GM12878 (cell line): ENCODE measurements around the gene SLC6A16. TPM values are rescaled to one million over a fixed set of nuclear protein-coding genes. Genes with fewer than 3 reads are reported as not detected.

Source experiments
- ATAC-seq: fragments of 200-7000 bp; cut with Tn5 transposase; 3 replicates; pipeline ENCODE4 v1.9.1; 2020; ENCODE audit warnings: mild to moderate bottlenecking, moderate library complexity
- BruUV-seq: library from RNA; stranded (reverse); fragments of 400-500 nt; replicated peaks from 2 replicates; lab custom pipeline; 2021; lab: Mats Ljungman, UMichigan
- CTCF ChIA-PET: fragments of 300-600 bp; sonication (Branson Sonifier 250); formaldehyde crosslinking; extraction: SDS; loops from one replicate; lab custom pipeline; 2021; ENCODE audit warnings: inconsistent platforms; lab: Yijun Ruan, JAX
- POLR2A ChIA-PET: fragments of 350-600 bp; formaldehyde crosslinking; extraction: SDS; loops from one replicate; lab custom pipeline; 2021; ENCODE audit warnings: inconsistent platforms; lab: Charles Lee
- RAD21 ChIA-PET: fragments of 300-600 bp; sonication (Branson Sonifier 250); formaldehyde crosslinking; loops from one replicate; lab custom pipeline; 2023; ENCODE audit warnings: antibody characterized with exemption; ENCODE audit not compliant: unreplicated experiment; lab: Charles Lee
- SMC1A ChIA-PET: fragments of 300-600 bp; sonication (Branson Sonifier 250); formaldehyde crosslinking; loops from one replicate; lab custom pipeline; 2023; ENCODE audit not compliant: unreplicated experiment, uncharacterized antibody; lab: Charles Lee
- DNase-seq: peaks from one replicate; pipeline ENCODE4 v3.0.0-alpha.2; 2011; ENCODE audit warnings: low read depth, low spot score
- FAIRE-seq: peaks from 3 replicates; lab custom pipeline; 2011; peaks lifted over from hg19 to GRCh38; lab: Jason Lieb, UNC
- H2AFZ ChIP-seq: 2 replicates; pipeline ENCODE4 v1.6.0; 2011; ENCODE audit warnings: low read depth, low read length, control low read depth; ENCODE audit not compliant: control insufficient read depth
- H3K27ac ChIP-seq: 2 replicates; pipeline ENCODE4 v1.5.1; 2011; ENCODE audit warnings: control low read depth; ENCODE audit not compliant: control insufficient read depth, insufficient read depth
- H3K27me3 ChIP-seq, 2 experiments: replicated peaks in 1 of 2; 2 replicates each; pipeline versions ENCODE4 v1.6.0 to v1.6.1; 2011; ENCODE audit warnings: low read length in 1 of 2; ENCODE audit not compliant: control insufficient read depth in 2 of 2, insufficient read depth in 2 of 2
- H3K36me3 ChIP-seq, 2 experiments: 2 replicates each; pipeline ENCODE4 v1.5.1; 2011; ENCODE audit warnings: low read length in 1 of 2; ENCODE audit not compliant: control insufficient read depth in 2 of 2, insufficient read depth in 2 of 2
- H3K4me1 ChIP-seq: 2 replicates; pipeline ENCODE4 v1.6.1; 2011; ENCODE audit warnings: mild to moderate bottlenecking, low read length, moderate library complexity, mixed read lengths; ENCODE audit not compliant: control insufficient read depth, insufficient read depth
- H3K4me2 ChIP-seq: 2 replicates; pipeline ENCODE4 v1.6.0; 2011; ENCODE audit warnings: control low read depth; ENCODE audit not compliant: control insufficient read depth, insufficient read depth
- H3K4me3 ChIP-seq: fragments of 200-600 bp; sonication (generic); 2 replicates; pipeline ENCODE4 v1.5.1; 2016
- H3K79me2 ChIP-seq: 2 replicates; pipeline ENCODE4 v1.6.0; 2011; ENCODE audit warnings: low read length; ENCODE audit not compliant: control insufficient read depth, insufficient read depth
- H3K9ac ChIP-seq: 2 replicates; pipeline ENCODE4 v1.8.0; 2011; ENCODE audit warnings: low read length, control low read depth, mixed read lengths; ENCODE audit not compliant: control insufficient read depth, insufficient read depth
- H3K9me3 ChIP-seq: replicated peaks from 3 replicates; pipeline ENCODE4 v1.5.1; 2011; ENCODE audit warnings: mild to moderate bottlenecking, low read length; ENCODE audit not compliant: control insufficient read depth, insufficient read depth
- H4K20me1 ChIP-seq: 2 replicates; pipeline ENCODE4 v1.6.0; 2011; ENCODE audit not compliant: control insufficient read depth, insufficient read depth
- KLF5 ChIP-seq: fragments of 450-650 bp; IDR thresholded peaks from 2 replicates; pipeline ENCODE4 v1.6.1; 2014; ENCODE audit warnings: mild to moderate bottlenecking; ENCODE audit not compliant: partially characterized antibody
- PML ChIP-seq: IDR thresholded peaks from 2 replicates; pipeline ENCODE4 v1.6.1; 2012; ENCODE audit warnings: low read length, inconsistent platforms
- ZBTB40 ChIP-seq: fragments of 450-650 bp; IDR thresholded peaks from 2 replicates; pipeline ENCODE4 v1.6.1; 2016; ENCODE audit warnings: mild to moderate bottlenecking, moderate library complexity, borderline replicate concordance
- WGBS: methylation state at CpG from one replicate; pipeline ENCODE4 v1.1.6; 2016; ENCODE audit warnings: low lambda C conversion rate; ENCODE audit not compliant: insufficient replicate concordance, insufficient coverage; ENCODE audit errors: missing lambda C conversion rate; 5-methylcytosine and 5-hydroxymethylcytosine counted together
- in situ Hi-C: fragments of 300-500 bp; cut with MboI; formaldehyde crosslinking; loops from 9 replicates; pipeline ENCODE4 v1.14.3; 2018; ENCODE audit warnings: mixed read lengths
- intact Hi-C: fragments of 100-400 bp; cut with micrococcal nuclease; formaldehyde crosslinking; loops from one replicate; pipeline ENCODE4 v1.14.2; 2022; ENCODE audit not compliant: unreplicated experiment
- polyA plus RNA-seq, 11 experiments: library from polyadenylated mRNA; depleted of rRNA in 4 of 11; unstranded in 6 of 11; stranded (reverse) in 5 of 11; fragments of >200 nt; fragmentation: Nextera tagmentation in 4 of 11; fragmentation: Illumina TruSeq in 1 of 11; extraction: Ambion mirVana in 4 of 11; extraction: Trizol in 1 of 11; gene quantifications; 1 replicate in 1 of 11; 2 replicates in 10 of 11; pipeline versions ENCODE4 v1.2.1 to v1.2.3, GENCODE V29; 2011 to 2016; ENCODE audit warnings: inconsistent platforms in 2 of 11, missing spikeins in 2 of 11, low read depth in 1 of 11
- total RNA-seq, 4 experiments: library from RNA; depleted of rRNA in 3 of 4; stranded (reverse); fragments of >200 nt in 3 of 4; fragmentation: Illumina TruSeq in 1 of 4; extraction: Trizol in 1 of 4; gene quantifications; 2 replicates each; pipeline versions ENCODE4 v1.2.1 to v1.2.3, GENCODE V29; 2013 to 2021

SLC6A16 gene
- total and polyA plus RNA-seq, 10 of the 15 experiments (the other 5 are each of a cell fraction or from before 2014, with no cell fraction given) = 0.23 to 3.2 (median 0.54) TPM

- H4K20me1 ChIP-seq = no peaks in the 10 kb centered on the region
- RAD21 ChIA-PET = interaction anchor here (0.7 to 2.8 kb wide), 9 partner anchors 10 to 128 kb away, joined by 3 to 15 read pairs (median 5); no protein-coding TSS in a partner anchor
- H3K9me3 ChIP-seq = no peaks in the 10 kb centered on the region
- intact Hi-C loops = loop anchor here (1.0 kb wide), 1 partner anchor 102 kb away; no protein-coding TSS in a partner anchor
- H3K79me2 ChIP-seq = peaks cover 24% of the 10 kb centered on the region
- POLR2A ChIA-PET = interaction anchor here (0.6 to 3.0 kb wide), 8 partner anchors 7 to 111 kb away, joined by 3 to 44 read pairs (median 6); partner anchors contain the start of gene PIH1D1
- H3K27ac ChIP-seq = no peak overlapping the region
- 91% methylated on average over 11 of the region's 11 CpGs for WGBS
- 0 out of 2 replicates have a peak, but pooled peaks have one; percentile 12 for TF ChIP-seq ZBTB40
- no peak for TF ChIP-seq KLF5
- peak; percentile 15; the same call in 1 of the 2 replicates for TF ChIP-seq PML
- TF ChIP-seq, all 136 proteins: peak for 2
- Histone ChIP-seq H3K27me3 (no peaks in the 10 kb centered on the region), H2AFZ (no peak overlapping the region), H3K4me2 (no peak overlapping the region), H3K4me1 (peaks cover 27% of the 10 kb centered on the region), H3K9ac (no peak overlapping the region), H3K36me3 (peaks cover 0 to 3% of the 10 kb centered on the region in 2 experiments; a peak in 1 of 4 replicates), H3K4me3 (no peak overlapping the region)
- DNase-seq = no peak
- SMC1A ChIA-PET = interaction anchor here (0.8 to 3.2 kb wide), 6 partner anchors 9 to 133 kb away, joined by 3 to 13 read pairs (median 4); no protein-coding TSS in a partner anchor
- no peak for FAIRE-seq
- no TSS peak for BruUV-seq
- in situ Hi-C loops = no loop called here
- ATAC-seq = no peak
- CTCF ChIA-PET = interaction anchor here (1.0 to 3.0 kb wide), 6 partner anchors 10 to 133 kb away, joined by 4 to 17 read pairs (median 6); partner anchors contain the start of gene FLT3LG
These were observed 16.1 kb upstream of the SLC6A16 start for GRCh38 chr19:49340865-49341718.
